ENCODE data around the gene KDM8. TPM values are rescaled to one million over a fixed set of nuclear protein-coding genes. Genes with fewer than 3 reads are reported as not detected.

KDM8 gene
- total RNA-seq, 4 donors from 2014 or later: 2.5 to 7.1 (median 3.7) TPM

- WGBS: 92% methylated on average over 4 of the region's 4 CpGs
These were observed 67.0 kb downstream of the KDM8 start for GRCh38 chr16:27270349-27270748.

More at GRCh38 chr16:27270349-27270748, 67.0 kb downstream of the KDM8 start:
- Histone ChIP-seq H3K27ac (replicated peaks in 1 of 4) (no peak overlapping the region), H3K4me3 (no peak overlapping the region), H3K27me3 (no peaks in the 10 kb centered on the region), H3K4me1 (peaks cover 9 to 21% (median 21%) of the 10 kb centered on the region in 4 donors), H3K9me3 (no peaks in the 10 kb centered on the region), H3K36me3 (no peaks in the 10 kb centered on the region)
- peak; percentile 17 for DNase-seq (ENCODE audit: extremely low spot score)
- TF ChIP-seq CTCF (IDR thresholded peaks at IDR 0.05) (no peak), EP300 (IDR thresholded peaks at IDR 0.05) (no peak), POLR2AphosphoS5 (IDR thresholded peaks at IDR 0.05) (no peak), POLR2A (IDR thresholded peaks at IDR 0.05; ENCODE audit: low read depth) (no peak)
- intact Hi-C loops (cut with DNase I): no loop called here

Other genes starting within 250 kb of the KDM8 start
- not detected for gene C16orf82, start 136.6 kb upstream of the KDM8 start, total RNA-seq
- 10 to 100 TPM; 49.7 to 68.8 (median 64.0) TPM for gene NSMCE1, start 65.2 kb downstream of the KDM8 start, total RNA-seq
- gene IL4R, start 110.4 kb downstream of the KDM8 start, total RNA-seq: 100 to 1,000 TPM in 3 of 4 donors, 10 to 100 TPM in 1; 72.7 to 167 (median 116) TPM
- under 1 TPM in 3 of 4 donors, not detected in 1; under 0.01 to 0.50 (median 0.17) TPM for gene IL21R, start 198.6 kb downstream of the KDM8 start, total RNA-seq